ENCODE measurements around the gene CMTM3. TPM values are rescaled to one million over a fixed set of nuclear protein-coding genes. Genes with fewer than 3 reads are reported as not detected.

CMTM3 gene
- total and polyA plus RNA-seq, 9 of the 15 experiments (the other 6 are each of a cell fraction or from before 2014, with no cell fraction given) = 4.6 to 33.4 (median 17.5) TPM

DNA sequence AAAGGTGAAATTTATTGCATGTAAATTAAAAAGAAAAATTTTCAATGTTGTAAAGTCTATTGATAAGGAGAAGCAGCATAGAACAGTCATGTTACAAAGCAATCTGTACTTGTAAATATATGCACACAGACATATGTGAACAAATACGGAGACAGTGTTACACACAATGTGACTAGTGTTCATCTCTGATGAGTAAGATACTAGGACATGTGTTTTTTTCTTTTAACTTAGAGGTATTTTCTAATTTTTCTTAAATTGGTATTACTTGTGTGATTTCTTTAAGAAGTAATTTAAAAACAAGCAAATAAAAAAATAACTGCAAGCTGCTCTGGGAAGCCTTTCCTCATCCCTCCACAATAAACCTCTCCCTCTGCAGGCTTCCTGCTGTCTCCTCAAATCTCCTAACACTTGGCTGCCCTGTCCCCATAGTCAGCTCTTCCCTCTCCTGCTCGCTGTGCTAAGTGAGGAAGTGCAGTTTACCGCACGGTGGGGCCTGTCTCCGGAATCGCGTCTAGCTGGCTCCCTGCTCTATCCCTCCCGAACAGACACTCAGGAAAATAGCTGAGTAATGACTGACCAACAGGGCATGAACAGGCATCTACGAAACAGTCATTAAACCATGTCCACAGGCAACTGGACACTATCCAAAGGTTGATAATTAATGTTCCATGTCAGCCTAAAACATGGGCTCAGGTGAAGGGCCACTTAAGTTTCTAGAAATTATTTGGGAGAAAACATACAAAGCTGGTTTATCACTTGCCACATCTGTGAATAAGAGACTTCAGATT, 56.1 kb downstream of the CMTM3 start (continued):
- TF ChIP-seq ZBTB11 (CRISPR knock-in tag; IDR thresholded peaks at IDR 0.05) (peak in 1 of 3 experiments; percentile 66; a peak in 2 of 6 replicates), MEIS2 (IDR thresholded peaks at IDR 0.05; ENCODE audit: partially characterized antibody) (peak; percentile 87), ZNF644 (tag; IDR thresholded peaks at IDR 0.05; ENCODE audit: low read depth) (no peak), MAFK (IDR thresholded peaks at IDR 0.05; ENCODE audit: low read length) (peak; percentile 92), FOXK2 (conservative IDR thresholded peaks at IDR 0.05 in 1 of 2, IDR thresholded peaks at IDR 0.05 in 1 of 2; ENCODE audit: low read depth in 2 of 2) (peak; percentile 67 to 72), MYNN (IDR thresholded peaks at IDR 0.05) (peak; percentile 49; the same call in 1 of the 2 replicates), MYNN (CRISPR knock-in tag; IDR thresholded peaks at IDR 0.05) (no peak), TRIM24 (IDR thresholded peaks at IDR 0.05) (peak in 1 of 2 experiments; percentile 52; a peak in 1 of 4 replicates), ARID1B (IDR thresholded peaks at IDR 0.05) (peak; percentile 89), NFIX (CRISPR knock-in tag; IDR thresholded peaks at IDR 0.05; ENCODE audit: low read depth) (no peak), ZBTB9 (CRISPR knock-in tag; IDR thresholded peaks at IDR 0.05) (no peak), SOX6 (IDR thresholded peaks at IDR 0.05) (peak; percentile 64), ZFP30 (CRISPR knock-in tag; IDR thresholded peaks at IDR 0.05; ENCODE audit: borderline replicate concordance) (no peak)
- TF ChIP-seq, protein P1, sequence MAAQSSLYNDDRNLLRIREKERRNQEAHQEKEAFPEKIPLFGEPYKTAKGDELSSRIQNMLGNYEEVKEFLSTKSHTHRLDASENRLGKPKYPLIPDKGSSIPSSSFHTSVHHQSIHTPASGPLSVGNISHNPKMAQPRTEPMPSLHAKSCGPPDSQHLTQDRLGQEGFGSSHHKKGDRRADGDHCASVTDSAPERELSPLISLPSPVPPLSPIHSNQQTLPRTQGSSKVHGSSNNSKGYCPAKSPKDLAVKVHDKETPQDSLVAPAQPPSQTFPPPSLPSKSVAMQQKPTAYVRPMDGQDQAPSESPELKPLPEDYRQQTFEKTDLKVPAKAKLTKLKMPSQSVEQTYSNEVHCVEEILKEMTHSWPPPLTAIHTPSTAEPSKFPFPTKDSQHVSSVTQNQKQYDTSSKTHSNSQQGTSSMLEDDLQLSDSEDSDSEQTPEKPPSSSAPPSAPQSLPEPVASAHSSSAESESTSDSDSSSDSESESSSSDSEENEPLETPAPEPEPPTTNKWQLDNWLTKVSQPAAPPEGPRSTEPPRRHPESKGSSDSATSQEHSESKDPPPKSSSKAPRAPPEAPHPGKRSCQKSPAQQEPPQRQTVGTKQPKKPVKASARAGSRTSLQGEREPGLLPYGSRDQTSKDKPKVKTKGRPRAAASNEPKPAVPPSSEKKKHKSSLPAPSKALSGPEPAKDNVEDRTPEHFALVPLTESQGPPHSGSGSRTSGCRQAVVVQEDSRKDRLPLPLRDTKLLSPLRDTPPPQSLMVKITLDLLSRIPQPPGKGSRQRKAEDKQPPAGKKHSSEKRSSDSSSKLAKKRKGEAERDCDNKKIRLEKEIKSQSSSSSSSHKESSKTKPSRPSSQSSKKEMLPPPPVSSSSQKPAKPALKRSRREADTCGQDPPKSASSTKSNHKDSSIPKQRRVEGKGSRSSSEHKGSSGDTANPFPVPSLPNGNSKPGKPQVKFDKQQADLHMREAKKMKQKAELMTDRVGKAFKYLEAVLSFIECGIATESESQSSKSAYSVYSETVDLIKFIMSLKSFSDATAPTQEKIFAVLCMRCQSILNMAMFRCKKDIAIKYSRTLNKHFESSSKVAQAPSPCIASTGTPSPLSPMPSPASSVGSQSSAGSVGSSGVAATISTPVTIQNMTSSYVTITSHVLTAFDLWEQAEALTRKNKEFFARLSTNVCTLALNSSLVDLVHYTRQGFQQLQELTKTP (IDR thresholded peaks at IDR 0.05; ENCODE audit: low read depth in 1 of 2, partially characterized antibody in 2 of 2) = peak in 1 of 2 experiments; percentile 57
